Naive thymus-derived CD4-positive, alpha-beta T cell (primary cell): ENCODE results near the gene FRMPD4. TPM values are rescaled to one million over a fixed set of nuclear protein-coding genes. Genes with fewer than 3 reads are reported as not detected.

Source experiments
- ATAC-seq: fragments of 150-1000 bp; cut with Tn5 transposase; 2 replicates; pipeline ENCODE4 v1.10.0; 2021; ENCODE audit warnings: mild to moderate bottlenecking, moderate library complexity
- CTCF ChIA-PET: fragments of 350-600 bp; sonication (Branson Sonifier 250); formaldehyde crosslinking; loops from one replicate; lab custom pipeline; 2021; ENCODE audit warnings: antibody characterized with exemption; lab: Charles Lee
- POLR2A ChIA-PET: fragments of 350-600 bp; sonication (Branson Sonifier 250); formaldehyde crosslinking; loops from one replicate; lab custom pipeline; 2021; ENCODE audit warnings: antibody characterized with exemption, inconsistent platforms; lab: Charles Lee
- DNase-seq, 9 donors: peaks; one replicate each; pipeline versions ENCODE4 v3.0.0 to v3.0.0-alpha.2; 2020 to 2022; ENCODE audit warnings: mixed read lengths in 1 of 9
- H3K27ac ChIP-seq: one replicate; pipeline ENCODE4 v1.7.0; 2013; ENCODE audit warnings: mild to moderate bottlenecking, low read depth, low read length, moderate library complexity
- H3K27me3 ChIP-seq, 2 donors: one replicate each; pipeline ENCODE4 v1.7.0; 2013; ENCODE audit warnings: low read length in 2 of 2, mild to moderate bottlenecking in 2 of 2, moderate library complexity in 2 of 2; ENCODE audit not compliant: control insufficient read depth in 2 of 2, insufficient read depth in 2 of 2
- H3K36me3 ChIP-seq, 3 experiments: 1 replicate in 2 of 3; 2 replicates in 1 of 3; pipeline ENCODE4 v1.7.0; 2013; ENCODE audit warnings: low read length in 3 of 3, mild to moderate bottlenecking in 3 of 3, moderate library complexity in 1 of 3; ENCODE audit not compliant: insufficient read depth in 3 of 3, control insufficient read depth in 2 of 3
- H3K4me1 ChIP-seq, 2 donors: one replicate each; pipeline ENCODE4 v1.7.0; 2013; ENCODE audit warnings: low read length in 2 of 2, mild to moderate bottlenecking in 2 of 2, moderate library complexity in 1 of 2; ENCODE audit not compliant: control insufficient read depth in 2 of 2, insufficient read depth in 2 of 2
- H3K4me3 ChIP-seq: 2 replicates; pipeline ENCODE4 v1.7.0; 2013; ENCODE audit warnings: mild to moderate bottlenecking, low read length
- H3K9me3 ChIP-seq, 3 experiments: 1 replicate in 2 of 3; 2 replicates in 1 of 3; pipeline ENCODE4 v1.7.0; 2013; ENCODE audit warnings: low read length in 3 of 3; ENCODE audit not compliant: control insufficient read depth in 2 of 3
- H3K27ac Mint-ChIP-seq, 9 donors: one replicate each; pipeline ENCODE4 v1.8.0; 2020 to 2022; ENCODE audit warnings: mixed read lengths in 9 of 9, mild to moderate bottlenecking in 8 of 9, moderate library complexity in 5 of 9, inconsistent platforms in 2 of 9
- H3K27me3 Mint-ChIP-seq, 5 donors: one replicate each; pipeline ENCODE4 v1.8.0; 2021 to 2022; ENCODE audit warnings: mixed read lengths in 5 of 5, mild to moderate bottlenecking in 1 of 5
- H3K36me3 Mint-ChIP-seq, 5 donors: one replicate each; pipeline ENCODE4 v1.8.0; 2020 to 2022; ENCODE audit warnings: mixed read lengths in 5 of 5, mild to moderate bottlenecking in 3 of 5, inconsistent platforms in 1 of 5
- H3K4me1 Mint-ChIP-seq, 7 donors: one replicate each; pipeline ENCODE4 v1.8.0; 2020 to 2022; ENCODE audit warnings: mixed read lengths in 7 of 7, mild to moderate bottlenecking in 3 of 7, inconsistent platforms in 1 of 7
- H3K4me3 Mint-ChIP-seq, 10 donors: one replicate each; pipeline ENCODE4 v1.8.0; 2020 to 2022; ENCODE audit warnings: mild to moderate bottlenecking in 10 of 10, mixed read lengths in 10 of 10, moderate library complexity in 6 of 10, inconsistent platforms in 2 of 10
- H3K9me3 Mint-ChIP-seq, 11 donors: one replicate each; pipeline ENCODE4 v1.8.0; 2020 to 2022; ENCODE audit warnings: mixed read lengths in 11 of 11, mild to moderate bottlenecking in 4 of 11, inconsistent platforms in 1 of 11, moderate library complexity in 1 of 11
- intact Hi-C, 2 donors: fragments of 100-400 bp; cut with micrococcal nuclease; formaldehyde crosslinking; loops; one replicate each; pipeline ENCODE4 v1.15.1; 2023
- polyA plus RNA-seq, 2 donors: library from polyadenylated mRNA; unstranded; fragments of 300-500 nt; fragmentation: Illumina TruSeq; gene quantifications; one replicate each; pipeline ENCODE4 v1.2.3, GENCODE V29; 2021
- total RNA-seq, 6 experiments: library from RNA in 5 of 6; stranded (reverse) in 5 of 6; gene quantifications; 1 replicate in 5 of 6; 2 replicates in 1 of 6; pipeline ENCODE4 v1.2.3 and lab custom pipeline; 2021 to 2026

Gene FRMPD4
- total and polyA plus RNA-seq, 7 experiments from 2014 or later = not detected

GRCh38 chrX:12425496-12425895 lies 287.2 kb downstream of the FRMPD4 start:
- Histone ChIP-seq H3K9me3 (no peaks in the 10 kb centered on the region), H3K4me1 (no peaks in the 10 kb centered on the region), H3K27ac (no peak overlapping the region), H3K4me3 (no peak overlapping the region), H3K27me3 (no peaks in the 10 kb centered on the region), H3K36me3 (no peaks in the 10 kb centered on the region)
- H3K36me3 Mint-ChIP-seq = no peaks in the 10 kb centered on the region
- H3K4me1 Mint-ChIP-seq = no peaks in the 10 kb centered on the region
- H3K9me3 Mint-ChIP-seq = peaks cover 0 to 7% (median under 1%) of the 10 kb centered on the region in 11 donors
- ATAC-seq (no peak), DNase-seq (no peak)
- H3K27me3 Mint-ChIP-seq = peaks cover 0 to 1% (median 0%) of the 10 kb centered on the region in 5 donors
- H3K27ac Mint-ChIP-seq = no peak overlapping the region
- intact Hi-C loops = no loop called here
- ChIA-PET CTCF (no interaction called here), POLR2A (no interaction called here)
- H3K4me3 Mint-ChIP-seq = no peak overlapping the region

GRCh38 chrX:12426420-12426819 lies 288.1 kb downstream of the FRMPD4 start:
- Histone ChIP-seq H3K4me3 (no peak overlapping the region), H3K4me1 (no peaks in the 10 kb centered on the region), H3K36me3 (no peaks in the 10 kb centered on the region), H3K27ac (no peak overlapping the region), H3K9me3 (no peaks in the 10 kb centered on the region), H3K27me3 (no peaks in the 10 kb centered on the region)
- Mint-ChIP-seq H3K27me3 (no peaks in the 10 kb centered on the region), H3K4me1 (no peaks in the 10 kb centered on the region), H3K27ac (no peak overlapping the region), H3K36me3 (no peaks in the 10 kb centered on the region), H3K9me3 (peaks cover 0 to 7% (median 0%) of the 10 kb centered on the region in 11 donors), H3K4me3 (no peak overlapping the region)
- CTCF ChIA-PET = no interaction called here
- POLR2A ChIA-PET = no interaction called here
- intact Hi-C loops = no loop called here
- no peak for ATAC-seq
- DNase-seq = no peak

GRCh38 chrX:12434493-12434892 lies 296.2 kb downstream of the FRMPD4 start:
- ChIA-PET CTCF (no interaction called here), POLR2A (no interaction called here)
- intact Hi-C loops = no loop called here
- Histone ChIP-seq H3K27me3 (no peaks in the 10 kb centered on the region), H3K4me3 (no peak overlapping the region), H3K27ac (no peak overlapping the region), H3K9me3 (no peaks in the 10 kb centered on the region), H3K36me3 (no peaks in the 10 kb centered on the region), H3K4me1 (no peaks in the 10 kb centered on the region)
- no peak overlapping the region for H3K27ac Mint-ChIP-seq
- no peaks in the 10 kb centered on the region for H3K36me3 Mint-ChIP-seq
- no peak for DNase-seq
- H3K4me3 Mint-ChIP-seq = no peak overlapping the region
- no peak for ATAC-seq
- H3K9me3 Mint-ChIP-seq = peaks cover 0 to 3% (median 0%) of the 10 kb centered on the region in 11 donors
- H3K27me3 Mint-ChIP-seq = no peaks in the 10 kb centered on the region
- no peaks in the 10 kb centered on the region for H3K4me1 Mint-ChIP-seq

GRCh38 chrX:12439416-12439815 lies 301.1 kb downstream of the FRMPD4 start:
- no peak for ATAC-seq
- DNase-seq = no peak
- Mint-ChIP-seq H3K36me3 (no peaks in the 10 kb centered on the region), H3K4me3 (no peak overlapping the region), H3K9me3 (peaks cover 0 to under 1% (median 0%) of the 10 kb centered on the region in 11 donors), H3K27ac (no peak overlapping the region), H3K27me3 (no peaks in the 10 kb centered on the region), H3K4me1 (no peaks in the 10 kb centered on the region)
- H3K27me3 ChIP-seq = no peaks in the 10 kb centered on the region
- ChIA-PET POLR2A (no interaction called here), CTCF (no interaction called here)
- H3K4me1 ChIP-seq = no peaks in the 10 kb centered on the region
- intact Hi-C loops = no loop called here
- H3K27ac ChIP-seq = no peak overlapping the region
- H3K4me3 ChIP-seq = no peak overlapping the region
- H3K36me3 ChIP-seq = no peaks in the 10 kb centered on the region
- no peaks in the 10 kb centered on the region for H3K9me3 ChIP-seq

- DNase-seq (no peak), ATAC-seq (no peak)
- H3K27me3 ChIP-seq = no peaks in the 10 kb centered on the region
- H3K36me3 Mint-ChIP-seq = no peaks in the 10 kb centered on the region
- H3K27ac Mint-ChIP-seq = no peak overlapping the region
- intact Hi-C loops = no loop called here
- CTCF ChIA-PET = no interaction called here
- no peaks in the 10 kb centered on the region for H3K9me3 ChIP-seq
- POLR2A ChIA-PET = no interaction called here
- H3K4me3 ChIP-seq = no peak overlapping the region
- H3K27me3 Mint-ChIP-seq = no peaks in the 10 kb centered on the region
- no peaks in the 10 kb centered on the region for H3K36me3 ChIP-seq
- no peak overlapping the region for H3K27ac ChIP-seq
- H3K4me3 Mint-ChIP-seq = no peak overlapping the region
- H3K4me1 ChIP-seq = no peaks in the 10 kb centered on the region
- H3K4me1 Mint-ChIP-seq = no peaks in the 10 kb centered on the region
- no peaks in the 10 kb centered on the region for H3K9me3 Mint-ChIP-seq
These were observed 302.0 kb downstream of the FRMPD4 start for GRCh38 chrX:12440246-12440645.

- Mint-ChIP-seq H3K36me3 (no peaks in the 10 kb centered on the region), H3K9me3 (no peaks in the 10 kb centered on the region), H3K27me3 (no peaks in the 10 kb centered on the region), H3K4me3 (no peak overlapping the region), H3K4me1 (no peaks in the 10 kb centered on the region), H3K27ac (no peak overlapping the region)
- no peak overlapping the region for H3K27ac ChIP-seq
- ATAC-seq = no peak
- POLR2A ChIA-PET = no interaction called here
- H3K36me3 ChIP-seq = no peaks in the 10 kb centered on the region
- CTCF ChIA-PET = no interaction called here
- intact Hi-C loops = no loop called here
- no peaks in the 10 kb centered on the region for H3K27me3 ChIP-seq
- no peak for DNase-seq
- H3K4me1 ChIP-seq = no peaks in the 10 kb centered on the region
- H3K9me3 ChIP-seq = no peaks in the 10 kb centered on the region
- no peak overlapping the region for H3K4me3 ChIP-seq
These were observed 303.3 kb downstream of the FRMPD4 start for GRCh38 chrX:12441381-12442128.

GRCh38 chrX:12443534-12444098 lies 305.3 kb downstream of the FRMPD4 start:
- Histone ChIP-seq H3K4me3 (no peak overlapping the region), H3K4me1 (no peaks in the 10 kb centered on the region), H3K27ac (no peak overlapping the region), H3K36me3 (no peaks in the 10 kb centered on the region), H3K9me3 (no peaks in the 10 kb centered on the region), H3K27me3 (no peaks in the 10 kb centered on the region)
- ChIA-PET POLR2A (no interaction called here), CTCF (no interaction called here)
- Mint-ChIP-seq H3K27me3 (no peaks in the 10 kb centered on the region), H3K9me3 (no peaks in the 10 kb centered on the region), H3K27ac (no peak overlapping the region), H3K4me1 (no peaks in the 10 kb centered on the region), H3K36me3 (no peaks in the 10 kb centered on the region), H3K4me3 (no peak overlapping the region)
- ATAC-seq (no peak), DNase-seq (no peak)
- intact Hi-C loops = no loop called here
